ENCODE measurements around the gene ALX3. TPM values are rescaled to one million over a fixed set of nuclear protein-coding genes. Genes with fewer than 3 reads are reported as not detected.

The ALX3 gene
- total and polyA plus RNA-seq, 2 of the 4 experiments (the other 2 are of a cell fraction) = not detected

DNA sequence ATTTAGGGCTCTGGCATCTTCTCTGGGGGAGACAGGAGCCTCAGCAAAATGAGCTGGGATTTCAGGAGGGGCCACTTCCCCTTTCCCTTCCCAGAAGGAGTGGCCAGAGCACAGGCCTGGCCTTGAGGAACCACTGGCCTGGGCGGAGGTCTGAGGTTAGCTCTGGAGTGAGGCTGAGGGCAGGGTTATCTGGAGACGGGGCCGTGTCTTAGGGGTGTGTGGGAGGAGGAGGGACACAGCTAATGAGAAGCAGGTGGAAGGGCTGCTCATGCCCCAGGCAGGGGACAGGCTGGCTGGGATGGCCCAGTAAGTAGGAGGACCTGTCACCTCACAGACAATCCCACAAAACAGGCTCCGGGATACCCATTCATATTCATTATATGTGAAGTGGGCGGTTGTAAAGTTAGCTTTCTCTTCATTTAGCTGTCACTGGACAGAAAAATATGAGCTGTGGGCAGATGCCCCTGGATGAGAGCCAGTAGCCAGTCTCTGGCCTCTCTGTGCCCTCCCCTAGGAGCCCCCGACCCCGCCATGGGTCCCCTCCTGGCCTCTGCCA is 12.4 kb downstream of the ALX3 start:
- Histone ChIP-seq H4K91ac (ENCODE audit: insufficient read depth, low read depth, low read length) (no peak overlapping the region), H2BK120ac (ENCODE audit: low read depth, low read length) (no peak overlapping the region), H4K5ac (ENCODE audit: low read depth, low read length) (no peak overlapping the region), H3K9me1 (ENCODE audit: insufficient read depth, low read length) (peaks cover 14% of the 10 kb centered on the region), H3K4me3 (ENCODE audit: insufficient read depth, low read depth, low read length) (no peak overlapping the region), H3K56ac (ENCODE audit: extremely low read depth, insufficient read depth, low read length) (no peak overlapping the region), H3K23ac (ENCODE audit: low read depth, low read length) (no peak overlapping the region), H3K36me3 (ENCODE audit: control insufficient read depth, insufficient read depth, low read length) (peaks cover 46% of the 10 kb centered on the region), H2BK15ac (ENCODE audit: low read depth, low read length) (no peak overlapping the region), H2BK5ac (ENCODE audit: low read depth, low read length, poor library complexity, severe bottlenecking) (no peak overlapping the region), H2AFZ (replicated peaks; ENCODE audit: low read length, poor library complexity) (no peak overlapping the region), H2AK9ac (replicated peaks; ENCODE audit: low read depth, low read length, poor library complexity) (no peak overlapping the region), H4K20me1 (ENCODE audit: insufficient read depth, low read length) (peaks cover 21% of the 10 kb centered on the region; the same call in 1 of the 2 replicates), H3K4me2 (ENCODE audit: low read depth, low read length) (no peak overlapping the region), H3K18ac (ENCODE audit: low read depth, low read length) (no peak overlapping the region), H3K9ac (ENCODE audit: low read depth, low read length) (no peak overlapping the region), H3K4me1 (ENCODE audit: control insufficient read depth, insufficient read depth, low read length) (peaks cover 26% of the 10 kb centered on the region), H3K9me3 (ENCODE audit: control insufficient read depth, insufficient read depth, low read length) (no peaks in the 10 kb centered on the region), H3K14ac (replicated peaks; ENCODE audit: low read depth, low read length) (no peak overlapping the region), H3K4ac (ENCODE audit: low read depth, low read length) (no peak overlapping the region), H3K27ac (ENCODE audit: insufficient read depth, low read length) (no peak overlapping the region), H4K8ac (ENCODE audit: low read depth in 2 of 2, low read length in 2 of 2) (no peak overlapping the region), H2BK20ac (ENCODE audit: low read depth, low read length) (no peak overlapping the region), H2AK5ac (ENCODE audit: low read depth, low read length) (no peak overlapping the region; the same call in 1 of the 2 replicates), H3K27me3 (ENCODE audit: control insufficient read depth, insufficient read depth, low read length) (no peaks in the 10 kb centered on the region), H3K79me1 (ENCODE audit: low read depth in 1 of 2, low read length in 2 of 2) (peaks cover 0 to 33% of the 10 kb centered on the region in 2 experiments; a peak in 3 of 4 replicates)
- DNase-seq (no peak), ATAC-seq (ENCODE audit: low read depth) (no peak)
- no peak for TF ChIP-seq CHD1 (IDR thresholded peaks at IDR 0.05; ENCODE audit: low read depth, low read length)
- dilution Hi-C loops (cut with HindIII; ENCODE audit: low sequenced_read_pairs, unreplicated experiment) = no loop called here
- WGBS, 2 experiments (ENCODE audit: extremely low coverage in 2 of 2, insufficient read length in 1 of 2) = 60% methylated on average over 1 of the region's 7 CpGs; no CpG with 5 or more reads in 1 of the 2 experiments
- BruUV-seq (replicated peaks) = no TSS peak
- in situ Hi-C loops (cut with MboI; ENCODE audit: low sequenced_read_pairs) = no loop called here
- POLR2A ChIA-PET (ENCODE audit: unreplicated experiment) = no interaction called here
- CTCF ChIA-PET = interaction anchor here (0.6 kb wide), 1 partner anchor 12 kb away, joined by 3 read pairs; no protein-coding TSS in a partner anchor
- intact Hi-C loops (cut with micrococcal nuclease) = loop anchor here (10.0 kb wide), 1 partner anchor 257 kb away; no protein-coding TSS in a partner anchor
